ENCODE measurements around the gene ASB5. TPM values are rescaled to one million over a fixed set of nuclear protein-coding genes. Genes with fewer than 3 reads are reported as not detected.

Gene ASB5
- total and polyA plus RNA-seq, 2 donors (not counting 1 experiment from before 2014, with no cell fraction given): not detected

DNA sequence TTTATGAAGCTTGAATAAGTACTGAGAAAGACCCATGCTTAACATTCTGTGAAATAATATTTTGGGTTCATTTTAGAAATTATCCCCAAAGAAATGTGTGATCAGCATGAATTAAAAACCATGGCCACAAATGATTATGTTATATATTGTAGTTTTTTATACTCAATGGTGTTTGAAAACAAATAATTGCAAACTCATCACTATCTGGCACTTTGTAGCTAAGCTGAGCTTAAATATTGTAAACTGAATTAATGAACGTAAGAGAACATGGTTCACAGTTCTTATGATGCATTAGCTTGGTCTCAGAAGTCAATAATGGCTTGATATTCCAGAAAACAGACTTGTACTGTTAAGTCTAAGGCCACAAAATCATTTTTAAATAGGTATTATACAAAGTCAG lies 24.6 kb upstream of the ASB5 start:
- Mint-ChIP-seq H3K27me3 (peaks cover 4% of the 10 kb centered on the region), H3K27ac (no peak overlapping the region), H3K4me3 (no peak overlapping the region), H3K4me1 (no peaks in the 10 kb centered on the region), H3K9me3 (ENCODE audit: insufficient read depth) (no peaks in the 10 kb centered on the region)
- no peaks in the 10 kb centered on the region for H3K36me3 ChIP-seq (replicated peaks in 1 of 2; ENCODE audit: control extremely low read depth in 1 of 2, control insufficient read depth in 1 of 2, extremely low read depth in 1 of 2, insufficient read depth in 2 of 2, low read length in 1 of 2)
- no peak overlapping the region for H3K4me2 ChIP-seq (replicated peaks; ENCODE audit: low read depth, low read length, poor library complexity, severe bottlenecking)
- H4K20me1 ChIP-seq (ENCODE audit: control insufficient read depth, insufficient read depth, low read length, poor library complexity, severe bottlenecking): no peaks in the 10 kb centered on the region
- no peaks in the 10 kb centered on the region for H3K4me1 ChIP-seq (ENCODE audit: control insufficient read depth in 2 of 2, insufficient read depth in 2 of 2, low read length in 2 of 2)
- WGBS (ENCODE audit: insufficient coverage): no CpG with 5 or more reads among the region's 1 CpG
- H3K9ac ChIP-seq (ENCODE audit: low read length): no peak overlapping the region
- H2AFZ ChIP-seq (ENCODE audit: insufficient read depth, low read depth, low read length, poor library complexity, severe bottlenecking): no peak overlapping the region
- no peaks in the 10 kb centered on the region for H3K27me3 ChIP-seq (replicated peaks in 1 of 4; ENCODE audit: control extremely low read depth in 1 of 4, control insufficient read depth in 3 of 4, insufficient read depth in 4 of 4, low read length in 3 of 4)
- H3K4me3 ChIP-seq (ENCODE audit: control extremely low read depth in 1 of 5, extremely low read depth in 1 of 5, insufficient read depth in 1 of 5, low read depth in 2 of 5, low read length in 4 of 5): no peak overlapping the region
- intact Hi-C loops (cut with micrococcal nuclease): no loop called here
- no peaks in the 10 kb centered on the region for H3K9me3 ChIP-seq (ENCODE audit: control extremely low read depth in 1 of 3, control insufficient read depth in 2 of 3, insufficient read depth in 1 of 3, low read length in 2 of 3)
- CTCF ChIA-PET: no interaction called here
- DNase-seq: no peak
- POLR2A ChIA-PET: no interaction called here
- no peaks in the 10 kb centered on the region for H3K79me2 ChIP-seq (ENCODE audit: control insufficient read depth, insufficient read depth, low read length)
- H3K27ac ChIP-seq (ENCODE audit: low read length in 2 of 2): no peak overlapping the region
- no peak for ATAC-seq (ENCODE audit: low read depth)
- TF ChIP-seq, protein P1, sequence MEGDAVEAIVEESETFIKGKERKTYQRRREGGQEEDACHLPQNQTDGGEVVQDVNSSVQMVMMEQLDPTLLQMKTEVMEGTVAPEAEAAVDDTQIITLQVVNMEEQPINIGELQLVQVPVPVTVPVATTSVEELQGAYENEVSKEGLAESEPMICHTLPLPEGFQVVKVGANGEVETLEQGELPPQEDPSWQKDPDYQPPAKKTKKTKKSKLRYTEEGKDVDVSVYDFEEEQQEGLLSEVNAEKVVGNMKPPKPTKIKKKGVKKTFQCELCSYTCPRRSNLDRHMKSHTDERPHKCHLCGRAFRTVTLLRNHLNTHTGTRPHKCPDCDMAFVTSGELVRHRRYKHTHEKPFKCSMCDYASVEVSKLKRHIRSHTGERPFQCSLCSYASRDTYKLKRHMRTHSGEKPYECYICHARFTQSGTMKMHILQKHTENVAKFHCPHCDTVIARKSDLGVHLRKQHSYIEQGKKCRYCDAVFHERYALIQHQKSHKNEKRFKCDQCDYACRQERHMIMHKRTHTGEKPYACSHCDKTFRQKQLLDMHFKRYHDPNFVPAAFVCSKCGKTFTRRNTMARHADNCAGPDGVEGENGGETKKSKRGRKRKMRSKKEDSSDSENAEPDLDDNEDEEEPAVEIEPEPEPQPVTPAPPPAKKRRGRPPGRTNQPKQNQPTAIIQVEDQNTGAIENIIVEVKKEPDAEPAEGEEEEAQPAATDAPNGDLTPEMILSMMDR (IDR thresholded peaks at IDR 0.05): no peak
- no peak for TF ChIP-seq EZH2 (IDR thresholded peaks at IDR 0.05; ENCODE audit: borderline replicate concordance, insufficient read depth, low read depth, low read length, poor library complexity, severe bottlenecking)

DNA sequence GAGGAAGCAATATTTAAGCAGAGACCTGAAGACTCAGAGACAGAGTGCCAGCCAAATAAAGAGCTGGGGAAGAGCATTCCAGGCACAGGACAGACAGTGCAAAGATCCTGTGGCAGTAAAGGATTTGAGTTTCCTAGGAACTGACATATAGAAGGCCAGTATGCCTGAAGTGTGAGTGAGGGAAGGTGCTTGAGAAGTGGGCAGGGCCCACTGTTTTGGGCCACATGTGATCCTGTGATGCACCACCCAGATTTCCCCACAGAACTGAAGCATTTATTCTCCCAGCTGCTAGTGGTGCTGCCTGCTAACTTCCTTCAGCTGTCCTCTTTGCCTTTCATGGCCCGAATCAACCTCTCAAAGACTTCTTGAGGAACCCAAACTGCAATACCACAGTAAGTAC lies 23.9 kb upstream of the ASB5 start:
- Histone ChIP-seq H3K27ac (ENCODE audit: low read length in 2 of 2) (no peak overlapping the region), H3K4me2 (replicated peaks; ENCODE audit: low read depth, low read length, poor library complexity, severe bottlenecking) (no peak overlapping the region), H3K4me3 (ENCODE audit: control extremely low read depth in 1 of 5, extremely low read depth in 1 of 5, insufficient read depth in 1 of 5, low read depth in 2 of 5, low read length in 4 of 5) (no peak overlapping the region), H3K9ac (ENCODE audit: low read length) (no peak overlapping the region), H4K20me1 (ENCODE audit: control insufficient read depth, insufficient read depth, low read length, poor library complexity, severe bottlenecking) (no peaks in the 10 kb centered on the region), H3K4me1 (ENCODE audit: control insufficient read depth in 2 of 2, insufficient read depth in 2 of 2, low read length in 2 of 2) (no peaks in the 10 kb centered on the region), H3K9me3 (ENCODE audit: control extremely low read depth in 1 of 3, control insufficient read depth in 2 of 3, insufficient read depth in 1 of 3, low read length in 2 of 3) (no peaks in the 10 kb centered on the region), H3K36me3 (replicated peaks in 1 of 2; ENCODE audit: control extremely low read depth in 1 of 2, control insufficient read depth in 1 of 2, extremely low read depth in 1 of 2, insufficient read depth in 2 of 2, low read length in 1 of 2) (no peaks in the 10 kb centered on the region), H3K27me3 (replicated peaks in 1 of 4; ENCODE audit: control extremely low read depth in 1 of 4, control insufficient read depth in 3 of 4, insufficient read depth in 4 of 4, low read length in 3 of 4) (no peaks in the 10 kb centered on the region), H2AFZ (ENCODE audit: insufficient read depth, low read depth, low read length, poor library complexity, severe bottlenecking) (no peak overlapping the region), H3K79me2 (ENCODE audit: control insufficient read depth, insufficient read depth, low read length) (no peaks in the 10 kb centered on the region)
- H3K4me3 Mint-ChIP-seq: no peak overlapping the region
- ATAC-seq (ENCODE audit: low read depth) (no peak), DNase-seq (no peak)
- intact Hi-C loops (cut with micrococcal nuclease): no loop called here
- no CpG with 5 or more reads among the region's 1 CpG for WGBS (ENCODE audit: insufficient coverage)
- peaks cover 4% of the 10 kb centered on the region for H3K27me3 Mint-ChIP-seq
- TF ChIP-seq, protein P1 (IDR thresholded peaks at IDR 0.05): no peak
- no peak for TF ChIP-seq EZH2 (IDR thresholded peaks at IDR 0.05; ENCODE audit: borderline replicate concordance, insufficient read depth, low read depth, low read length, poor library complexity, severe bottlenecking)
- no peak overlapping the region for H3K27ac Mint-ChIP-seq
- POLR2A ChIA-PET: no interaction called here
- H3K4me1 Mint-ChIP-seq: no peaks in the 10 kb centered on the region
- no peaks in the 10 kb centered on the region for H3K9me3 Mint-ChIP-seq (ENCODE audit: insufficient read depth)
- CTCF ChIA-PET: no interaction called here
